Tracheal epithelial cell (primary cell): ENCODE results near the gene SATB1. TPM values are rescaled to one million over a fixed set of nuclear protein-coding genes. Genes with fewer than 3 reads are reported as not detected.

ENCODE experiments used
- total RNA-seq: library from RNA; depleted of rRNA; stranded (reverse); fragments of >200 nt; gene quantifications from 2 replicates; pipeline ENCODE4 v1.2.1, GENCODE V29; 2014

SATB1 gene
- total RNA-seq, result 8.7 and 12.3 TPM in 2 replicates

DNA sequence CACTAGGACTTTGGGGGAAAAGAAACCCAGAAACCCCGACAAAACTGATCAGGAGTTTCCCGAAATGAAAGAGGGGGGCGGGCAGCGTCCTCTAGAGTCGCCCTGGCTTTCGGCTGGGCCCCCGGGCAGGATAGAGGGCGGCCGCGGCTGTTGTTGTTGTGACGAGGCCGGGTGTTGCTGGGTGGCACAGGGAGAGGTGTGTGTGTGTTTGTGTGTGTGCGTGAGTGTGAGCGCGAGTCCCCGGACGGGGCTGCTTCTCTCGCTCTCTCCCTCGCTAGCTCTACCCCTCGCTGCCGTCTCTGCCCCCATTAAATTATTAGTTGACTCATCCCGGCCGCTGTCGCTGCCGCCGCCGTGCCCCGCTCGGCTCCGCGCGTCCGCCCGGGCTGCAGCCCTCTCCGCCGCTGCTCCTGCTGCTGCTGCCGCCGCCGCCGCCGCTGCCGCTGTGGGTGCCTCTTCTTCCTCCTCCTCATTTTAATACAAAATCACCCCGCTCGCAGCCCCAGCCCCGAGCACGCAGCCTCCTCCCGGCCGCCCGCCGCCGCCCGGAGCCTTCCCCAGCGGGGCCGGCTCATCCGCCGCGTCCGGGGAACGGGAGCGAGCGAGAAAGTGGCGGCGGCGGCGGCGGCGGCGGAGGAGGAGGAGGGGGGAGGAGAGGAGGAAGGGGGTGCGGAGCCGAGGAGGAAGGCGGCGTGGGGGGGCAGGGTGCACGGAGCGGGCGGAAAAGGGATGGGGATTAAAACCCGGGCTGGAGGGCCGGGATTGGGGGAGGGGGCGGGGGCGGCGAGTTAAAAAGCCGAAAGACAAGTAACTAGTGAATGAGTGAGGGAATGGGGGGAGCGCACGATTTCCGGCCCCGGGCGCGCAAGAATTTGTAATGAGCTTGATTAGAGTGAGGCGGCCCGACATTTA, at the start of gene SATB1:
SATB1 (minus strand) TSS at position 611 of the 912 bp plus-strand sequence. CDS start 4,372 bp downstream, outside the sequence.

